Stimulated activated CD8-positive, alpha-beta memory T cell treated with anti-CD3 and anti-CD28 coated beads, Interleukin-7, amount 100 ng/mL, for 1 hour (primary cell): ENCODE measurements around the gene WDR33.
"Not testable (repeated sequence)": the region's sequence is repeated elsewhere in the genome, so short reads cannot be mapped to it uniquely, and the experiment has no call there.

Source experiments
- DNase-seq, 2 donors: peaks; one replicate each; pipeline ENCODE4 v3.0.0-alpha.2; 2020; ENCODE audit warnings: low read depth in 2 of 2

Gene WDR33

DNA sequence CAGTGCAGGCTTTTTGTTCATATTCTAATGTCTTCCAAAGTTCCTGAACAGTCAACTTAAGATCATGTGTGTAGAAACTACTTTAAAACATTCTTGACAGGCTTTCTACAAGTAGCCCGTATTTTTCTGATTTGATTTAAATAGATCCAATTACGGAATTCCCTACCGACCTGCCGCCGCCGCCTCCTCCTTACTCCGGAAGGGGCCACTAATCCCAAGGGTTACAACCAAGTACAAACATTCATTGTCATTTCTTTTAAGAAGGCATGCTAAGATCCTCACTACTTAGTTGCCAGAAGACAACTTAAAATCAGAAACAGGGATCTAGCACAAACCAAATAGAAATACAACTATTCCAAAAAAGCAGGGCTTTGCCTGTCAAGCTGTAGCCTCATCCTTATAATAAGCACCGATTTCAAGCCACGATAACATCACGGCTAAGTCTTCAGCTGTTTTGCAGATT lies 784 bp downstream of the WDR33 start:
- DNase-seq, result no peak

DNA sequence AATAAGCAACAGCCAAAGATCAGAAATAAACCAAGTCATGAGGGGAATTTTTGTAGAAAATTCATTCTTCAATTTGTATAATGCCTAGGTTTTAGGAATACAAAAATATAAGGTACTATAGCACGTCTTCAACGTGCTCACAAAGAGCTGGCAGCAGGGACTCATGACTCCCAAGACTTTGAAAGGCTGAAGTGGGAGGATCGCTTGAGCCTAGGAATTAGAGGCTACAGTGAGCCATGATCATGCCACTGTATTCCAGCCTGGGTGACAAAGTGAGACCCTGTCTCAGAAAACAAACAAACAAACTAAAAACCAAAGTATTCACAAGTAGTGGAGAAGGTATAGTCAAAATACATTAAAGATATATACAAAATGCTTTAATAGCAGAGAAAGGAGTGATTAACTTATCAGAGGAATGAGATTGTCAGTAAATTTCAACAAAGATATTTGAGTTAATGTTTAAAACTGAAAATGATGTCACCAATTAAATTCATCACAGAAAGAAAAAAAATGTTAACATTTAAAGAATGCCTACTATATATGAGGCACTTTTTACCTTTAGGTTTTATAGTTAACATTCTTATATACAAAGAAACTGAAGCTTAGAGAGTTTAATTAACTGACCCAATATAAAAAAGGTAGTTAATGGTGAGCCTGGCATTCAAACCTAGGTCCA lies 3.2 kb downstream of the WDR33 start:
- DNase-seq, result no peak

DNA sequence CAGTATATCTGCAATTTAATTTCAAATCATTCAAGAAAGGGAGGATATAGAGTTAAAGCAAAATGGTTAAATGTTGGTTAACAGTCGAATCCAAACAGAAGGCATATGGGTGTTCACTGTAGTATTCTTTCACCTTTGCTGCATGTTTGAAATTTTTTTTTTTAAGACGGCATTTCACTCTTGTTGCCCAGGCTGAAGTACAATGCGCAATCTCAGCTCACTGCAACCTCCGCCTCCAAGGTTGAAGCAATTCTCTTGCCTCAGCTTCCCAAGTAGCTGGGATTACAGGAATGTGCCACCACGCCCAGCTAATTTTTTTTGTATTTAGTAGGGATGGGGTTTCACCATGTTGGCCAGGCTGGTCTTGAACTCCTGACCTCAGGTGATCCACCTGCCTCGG lies 4.1 kb downstream of the WDR33 start:
- DNase-seq, result not testable (repeated sequence)

DNA sequence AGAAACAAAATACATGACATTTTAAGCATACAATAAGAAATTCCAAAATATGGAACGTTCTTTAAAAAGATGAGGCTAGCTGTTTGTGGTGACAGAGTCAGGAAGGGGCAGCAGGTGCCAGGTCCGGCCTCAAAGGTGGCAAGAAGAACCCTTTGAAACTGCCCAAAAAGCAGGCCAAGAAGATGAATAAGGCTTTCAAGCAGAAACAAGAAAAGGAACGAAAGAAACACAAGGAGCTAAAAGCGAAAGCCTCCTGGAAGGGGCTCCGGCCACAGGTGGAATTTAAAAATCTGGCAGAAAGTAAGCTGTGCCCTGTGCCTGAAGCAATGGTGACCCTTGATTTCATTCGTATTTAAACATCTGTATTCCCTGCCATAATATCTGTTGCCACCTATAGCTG lies 5.5 kb downstream of the WDR33 start:
- DNase-seq, result no peak

DNA sequence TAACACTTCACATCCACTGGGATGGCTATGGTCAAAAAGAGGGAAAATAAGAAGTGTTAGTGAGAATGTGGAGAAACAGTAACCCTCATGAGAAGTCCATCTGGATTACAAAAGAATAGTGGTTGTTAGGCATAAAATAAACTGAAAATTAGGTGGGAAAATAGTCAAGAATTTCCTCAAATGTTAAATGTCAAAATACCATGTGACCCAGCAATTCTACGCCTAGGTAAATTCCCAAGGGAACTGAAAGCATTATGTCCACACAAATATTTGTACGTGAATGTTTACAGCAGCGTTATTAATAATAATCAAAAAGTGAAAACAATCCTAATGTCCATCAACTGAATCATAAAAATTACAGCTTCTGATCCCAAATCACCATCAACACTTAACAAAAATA lies 11.0 kb downstream of the WDR33 start:
- DNase-seq, result no peak

DNA sequence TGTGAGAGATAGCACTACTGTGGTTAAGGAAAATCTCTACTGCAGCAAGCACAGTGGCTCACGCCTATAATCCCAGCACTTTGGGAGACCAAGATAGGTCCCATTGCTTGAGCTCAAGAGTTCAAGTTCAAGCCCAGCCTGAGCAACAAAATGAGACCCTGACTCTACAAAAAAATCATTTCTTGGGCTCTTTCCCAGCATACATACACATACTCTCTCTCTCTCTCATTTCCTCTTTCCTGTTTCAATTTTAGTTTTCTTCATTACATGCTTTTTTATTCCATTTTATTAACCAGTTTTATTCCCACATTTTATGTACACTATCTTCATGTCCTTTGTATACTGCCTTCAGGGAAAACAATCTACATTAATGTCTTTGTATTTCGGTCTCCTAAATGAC lies 14.6 kb downstream of the WDR33 start:
- no peak for DNase-seq

DNA sequence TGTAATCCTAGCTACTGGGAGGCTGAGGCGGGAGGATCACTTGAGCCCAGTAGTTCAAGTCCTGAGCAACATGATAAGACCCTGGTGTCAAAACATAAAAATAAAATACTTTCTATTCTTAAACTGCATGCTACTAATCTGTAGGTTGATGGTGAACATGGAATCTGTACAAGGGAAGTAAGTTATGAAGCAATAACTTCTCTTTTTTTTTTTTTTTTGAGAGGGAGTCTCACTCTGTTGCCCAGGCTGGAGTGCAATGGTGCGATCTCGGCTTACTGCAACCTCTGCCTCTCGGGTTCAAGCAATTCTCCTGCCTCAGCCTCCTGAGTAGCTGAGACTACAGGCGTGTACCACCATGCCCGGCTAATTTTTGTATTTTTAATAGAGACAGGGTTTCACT lies 16.1 kb downstream of the WDR33 start:
- DNase-seq, result not testable (repeated sequence)

DNA sequence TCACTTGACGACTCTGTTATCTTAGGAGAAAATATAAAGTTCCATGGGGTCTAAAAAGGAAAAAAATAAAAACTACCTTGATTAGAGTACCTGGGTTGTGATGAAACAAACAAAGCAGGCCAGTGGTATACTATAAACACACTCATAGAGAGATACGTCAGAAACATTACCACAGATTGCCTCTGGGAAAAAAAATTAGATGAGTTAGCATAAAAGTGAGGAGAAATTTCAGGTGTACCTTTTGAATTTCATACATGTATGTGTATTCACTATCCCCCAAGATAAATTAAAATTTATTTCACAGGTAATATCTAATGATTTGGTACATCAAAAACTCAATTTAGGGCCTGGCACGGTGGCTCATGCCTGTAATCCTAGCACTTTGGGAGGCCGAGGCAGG lies 18.2 kb downstream of the WDR33 start:
- DNase-seq, result no peak

DNA sequence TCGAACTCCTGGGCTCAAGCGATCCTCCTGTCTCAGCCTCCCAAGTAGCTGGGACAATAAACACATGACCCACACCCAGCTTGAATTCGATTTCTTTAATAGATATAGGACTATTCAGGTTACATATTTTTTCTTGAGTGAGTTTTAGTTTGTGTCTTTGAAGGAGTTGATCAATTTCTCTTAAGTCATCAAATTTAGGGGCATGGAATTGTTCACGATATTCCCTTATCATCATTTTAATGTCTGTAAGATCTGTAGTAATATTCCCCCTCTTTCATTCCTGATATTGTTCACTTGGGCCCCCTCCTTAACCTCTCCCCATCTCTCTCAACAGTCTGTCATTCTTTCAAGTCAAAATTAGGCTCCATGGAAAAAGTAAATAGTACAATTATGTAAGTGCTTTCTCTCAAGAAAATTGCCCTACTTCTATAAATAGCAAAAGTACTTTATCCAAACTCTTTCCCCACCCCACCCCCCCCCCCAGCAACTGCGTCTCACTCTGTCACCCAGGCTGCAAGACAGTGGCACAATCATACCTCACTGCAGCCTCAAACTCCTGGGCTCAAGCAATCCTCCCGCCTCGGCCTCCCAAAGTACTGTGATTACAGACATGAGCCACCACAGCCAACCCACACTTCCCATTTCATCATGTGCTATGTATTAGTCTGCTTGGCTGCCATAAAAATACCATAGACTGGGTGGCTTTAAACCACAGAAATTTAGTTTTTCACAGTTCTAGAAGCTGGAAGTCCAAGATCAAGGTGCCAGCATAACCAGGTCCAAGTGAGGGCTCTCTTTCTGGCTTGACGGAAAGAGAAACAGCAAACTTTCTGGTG lies 20.1 kb downstream of the WDR33 start:
- DNase-seq, result no peak

DNA sequence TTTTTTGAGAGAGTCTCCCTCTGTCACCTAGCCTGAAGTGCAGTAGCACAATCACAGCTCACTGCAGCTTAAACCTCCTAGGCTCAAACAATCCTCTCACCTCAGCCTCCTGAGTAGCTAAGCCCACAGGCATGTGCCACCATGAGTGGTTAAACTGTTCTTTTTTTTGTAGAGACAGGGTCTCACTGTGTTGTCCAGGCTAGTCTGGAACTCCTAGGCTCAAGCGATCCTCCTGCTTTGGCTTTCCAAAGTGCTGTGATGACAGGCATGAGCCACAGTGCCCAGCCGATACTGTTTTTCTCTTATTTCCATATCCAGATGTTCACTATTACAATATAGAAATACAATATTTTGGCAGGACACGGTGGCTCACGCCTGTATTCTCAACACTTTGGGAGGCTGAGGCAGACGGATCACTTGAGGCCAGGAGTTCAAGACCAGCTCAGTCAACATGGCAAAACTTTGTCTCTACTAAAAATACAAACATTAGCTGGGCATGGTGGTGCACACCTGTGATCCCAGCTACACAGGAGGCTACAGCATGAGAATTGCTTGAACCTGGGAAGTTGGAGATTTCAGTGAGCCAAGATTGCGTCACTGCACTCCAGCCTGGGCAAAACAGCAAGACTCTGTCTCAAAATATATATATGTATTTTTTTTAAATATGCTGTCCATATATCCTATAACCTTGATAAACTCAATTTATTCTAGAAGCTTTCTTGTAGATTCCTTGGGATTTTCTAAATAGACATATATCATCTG lies 24.7 kb downstream of the WDR33 start:
- no peak for DNase-seq

DNA sequence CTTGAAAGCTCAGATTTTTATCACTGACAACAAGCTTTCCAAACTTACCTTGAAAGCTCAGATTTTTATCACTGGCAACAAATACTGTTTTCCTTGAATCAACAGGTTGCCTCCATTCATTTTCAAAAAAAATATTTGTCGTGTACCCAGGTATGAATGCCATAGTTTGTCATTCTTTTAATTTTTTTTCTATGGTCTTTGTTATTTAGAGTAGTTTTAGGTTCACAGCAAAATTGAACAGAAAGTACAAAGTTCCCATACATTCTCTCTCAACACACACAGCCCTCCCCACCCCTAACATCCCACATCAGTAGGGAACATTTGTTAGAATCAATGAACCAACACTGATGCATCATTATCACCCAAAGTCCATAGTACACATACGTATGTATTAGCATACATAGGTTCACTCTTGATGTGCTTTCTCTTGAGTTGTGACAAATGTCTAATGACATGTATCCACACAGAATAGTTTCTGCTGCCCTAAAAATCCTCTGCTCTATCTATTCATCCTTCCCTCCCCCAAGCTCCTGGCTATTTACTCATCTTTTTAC lies 25.9 kb downstream of the WDR33 start:
- no peak for DNase-seq

DNA sequence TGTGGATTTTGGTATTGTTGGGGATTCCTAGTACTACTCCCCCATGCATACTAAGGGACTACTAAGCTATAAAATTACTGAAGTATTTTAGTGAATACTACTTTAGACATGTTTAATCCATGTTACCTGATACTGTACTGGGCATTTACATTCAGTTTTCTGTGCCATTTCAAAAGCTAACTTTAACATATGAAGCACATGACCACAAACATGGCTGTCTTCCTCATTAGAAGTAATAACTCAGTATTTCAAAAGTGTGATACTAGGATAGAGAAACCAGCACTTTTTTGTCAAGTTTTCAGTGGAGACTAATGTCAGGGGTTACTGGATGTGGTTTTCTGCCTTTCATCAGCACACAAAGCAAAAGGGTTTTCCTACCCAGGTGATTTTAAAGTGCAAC lies 27.9 kb downstream of the WDR33 start:
- no peak for DNase-seq

DNA sequence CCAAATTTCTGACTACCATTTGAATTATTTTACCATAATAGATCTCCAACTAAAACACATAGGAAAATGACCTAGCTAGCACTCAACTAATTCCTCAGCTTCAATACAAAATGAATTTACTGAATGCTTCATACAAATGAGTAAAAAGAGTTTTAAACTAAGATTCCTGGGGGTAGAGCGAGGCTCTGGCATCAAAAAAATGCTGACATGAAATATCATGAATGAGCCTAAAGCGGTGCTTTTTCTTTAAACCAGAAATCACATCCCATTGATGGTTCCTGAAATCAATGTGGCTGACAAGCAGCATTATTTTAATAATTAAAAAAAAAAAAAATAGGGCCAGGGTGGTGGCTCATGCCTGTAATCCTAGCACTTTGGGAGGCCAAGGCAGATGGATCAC lies 32.1 kb downstream of the WDR33 start:
- no peak for DNase-seq

DNA sequence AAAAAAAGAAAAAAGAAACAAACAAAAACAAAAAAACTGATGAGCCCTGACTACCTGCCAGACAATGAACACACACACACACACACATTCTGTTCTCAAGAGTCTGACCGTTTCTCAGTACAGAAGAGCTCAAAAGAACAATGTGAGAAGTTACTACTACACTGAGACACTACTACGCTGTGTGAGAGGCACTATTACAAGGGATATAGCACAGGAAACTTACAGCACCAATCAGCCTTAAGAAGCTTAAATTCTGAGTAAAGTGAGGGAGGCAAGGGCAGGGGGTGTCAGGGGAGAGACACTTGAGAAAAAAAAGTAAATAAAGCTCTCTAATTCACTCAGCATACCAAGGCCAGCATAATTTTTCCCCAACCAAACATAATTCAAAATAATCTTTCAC lies 32.5 kb downstream of the WDR33 start:
- DNase-seq, result no peak

DNA sequence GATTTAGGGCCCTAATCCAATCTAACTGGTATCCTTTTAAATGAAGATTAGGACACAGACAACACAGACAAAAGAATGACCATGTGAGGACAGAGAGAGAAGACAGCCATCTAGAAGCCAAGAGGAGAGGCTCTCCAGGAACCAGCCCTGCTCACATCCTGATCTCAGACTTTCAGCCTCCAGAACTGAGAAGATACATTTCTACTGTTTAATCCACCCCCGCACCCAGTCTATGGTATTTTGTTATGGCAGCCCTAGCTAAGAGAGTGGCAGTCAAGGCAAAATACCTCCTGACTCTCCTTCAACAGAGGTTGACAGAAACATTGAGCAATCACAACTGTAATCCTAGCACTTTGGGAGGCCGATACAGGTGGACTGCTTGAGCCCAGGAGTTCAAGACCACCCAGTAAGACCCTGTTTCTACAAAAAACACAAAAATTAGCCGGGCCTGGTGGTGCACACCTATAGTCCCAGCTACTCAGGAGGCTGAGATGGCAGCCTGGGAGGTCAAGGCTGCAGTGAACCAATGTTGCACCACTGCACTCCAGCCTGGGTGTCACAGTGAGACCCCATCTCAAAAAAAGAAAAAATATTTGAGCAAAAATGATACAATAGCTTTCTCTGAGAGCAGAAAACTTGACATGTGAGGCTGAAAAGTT lies 34.7 kb downstream of the WDR33 start:
- no peak for DNase-seq

DNA sequence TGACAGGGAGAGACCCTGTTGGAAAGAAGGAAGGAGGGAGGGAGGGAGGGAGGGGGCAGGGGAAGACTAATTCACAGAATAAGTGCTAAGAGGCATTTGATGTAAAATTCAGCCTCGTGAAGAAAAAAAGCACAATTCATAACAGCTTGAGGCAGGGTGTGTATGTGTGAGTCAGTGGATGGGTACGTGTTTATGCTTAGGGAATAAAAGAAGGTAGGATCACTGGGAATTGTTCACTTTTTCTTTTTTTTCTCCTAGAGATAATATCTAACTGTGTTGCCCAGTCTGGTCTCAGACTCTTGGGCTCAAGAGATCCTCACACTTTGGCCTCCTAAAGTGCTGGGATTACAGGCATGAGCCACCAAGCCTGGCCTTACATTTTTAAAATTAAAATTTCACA lies 39.2 kb downstream of the WDR33 start:
- no peak for DNase-seq

DNA sequence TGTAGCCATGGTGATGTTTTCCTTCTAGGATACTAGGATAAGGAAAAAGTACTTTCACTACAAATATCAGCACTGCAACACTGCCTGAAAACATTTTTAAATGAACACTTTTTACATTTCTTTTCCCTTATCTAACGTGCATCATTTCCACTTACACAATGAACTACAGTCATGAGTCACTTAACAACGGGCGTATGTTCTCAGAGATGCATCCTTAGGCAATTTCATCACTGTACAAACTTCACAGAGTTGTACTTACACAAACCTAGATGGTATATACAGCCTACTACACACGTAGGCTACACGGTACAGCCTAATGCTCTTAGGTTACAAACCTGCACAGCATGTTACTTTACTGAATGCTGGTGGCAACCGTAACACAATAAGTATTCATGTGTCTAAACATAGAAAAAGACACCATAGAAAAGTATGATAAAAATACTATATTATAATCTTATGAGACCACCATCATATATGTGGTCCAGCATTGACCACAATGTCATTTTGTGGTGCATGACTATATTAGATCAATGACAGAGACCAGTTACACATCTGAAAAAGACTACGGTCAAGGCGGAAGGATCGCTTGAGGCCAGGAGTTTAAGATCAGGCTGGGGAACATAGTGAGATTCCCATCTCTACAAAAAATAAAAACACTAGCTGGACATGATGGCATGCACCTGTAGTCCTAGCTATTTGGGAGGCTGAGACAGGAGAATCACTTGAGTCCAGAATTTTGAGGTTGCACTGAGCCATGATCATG lies 39.8 kb downstream of the WDR33 start:
- DNase-seq, result no peak

DNA sequence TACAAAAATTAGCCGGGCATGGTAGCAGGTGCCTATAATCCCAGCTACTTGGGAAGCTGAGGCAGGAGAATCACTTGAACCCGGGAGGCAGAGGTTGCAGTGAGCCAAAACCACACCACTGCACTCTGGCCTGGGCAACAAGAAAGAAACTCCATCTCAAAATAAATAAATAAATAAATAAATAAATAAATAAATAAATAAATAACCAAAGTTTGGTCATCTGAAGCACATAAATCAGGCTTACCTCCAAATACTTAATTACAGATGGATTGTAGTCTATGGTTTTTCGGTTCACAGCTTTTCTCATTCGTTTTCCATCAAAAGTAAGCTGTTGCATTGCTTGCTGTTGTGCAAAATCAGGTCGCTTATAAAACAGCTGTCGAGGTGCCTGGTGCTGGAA lies 40.4 kb downstream of the WDR33 start:
- DNase-seq, result not testable (repeated sequence)

DNA sequence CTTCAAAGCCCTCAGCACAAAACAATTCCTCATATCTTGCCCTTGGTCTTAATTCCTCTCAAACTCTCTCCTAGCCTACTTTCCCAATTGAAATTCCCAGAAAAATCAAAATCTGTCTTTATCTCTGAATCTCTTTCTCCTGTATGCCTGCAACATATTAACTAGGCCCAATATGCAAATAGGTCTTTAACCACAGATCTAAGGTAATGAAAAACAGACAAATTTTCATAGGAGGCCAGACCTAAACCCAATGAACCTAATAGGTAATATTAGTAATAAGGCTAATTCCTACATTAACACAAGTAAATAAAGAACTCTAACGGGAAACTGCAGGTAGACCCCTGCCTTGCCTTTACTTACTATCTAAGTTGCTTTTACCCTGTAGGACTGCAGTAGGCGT lies 41.4 kb downstream of the WDR33 start:
- DNase-seq, result no peak

DNA sequence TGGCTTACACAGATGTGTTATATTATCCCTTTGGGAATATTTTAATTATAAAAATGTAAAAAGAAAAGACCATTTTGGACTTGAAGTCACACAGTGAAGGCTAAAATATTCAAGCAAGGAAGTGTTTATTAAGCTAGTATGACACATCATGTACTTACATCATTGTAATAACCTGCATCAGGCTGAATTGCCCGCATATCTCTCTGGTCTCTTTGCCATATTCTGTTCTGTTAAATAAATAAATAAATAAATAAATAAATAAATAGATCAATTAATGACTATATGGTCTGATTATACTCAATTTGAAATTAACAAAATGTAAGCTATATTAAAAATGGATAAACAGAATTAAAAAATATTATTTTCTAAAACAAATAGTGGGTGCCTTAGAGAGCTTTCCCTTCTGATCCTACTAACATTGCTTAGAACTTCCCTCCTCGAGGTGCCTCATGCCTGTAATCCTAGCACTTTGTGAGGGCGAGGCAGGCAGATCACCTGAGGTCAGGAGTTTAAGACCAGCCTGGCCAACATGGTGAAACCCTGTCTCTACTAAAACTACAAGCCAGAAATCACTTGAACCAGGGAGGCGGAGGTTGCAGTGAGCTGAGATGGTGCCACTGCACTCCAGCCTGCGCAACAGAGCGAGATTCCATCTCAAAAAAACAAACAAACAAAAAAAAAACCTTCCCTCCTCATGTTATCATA lies 42.0 kb downstream of the WDR33 start:
- DNase-seq, result no peak
